Lower leg skin (tissue), 4 donors: ENCODE data around the gene LSM4. TPM values are rescaled to one million over a fixed set of nuclear protein-coding genes. Genes with fewer than 3 reads are reported as not detected.

Source experiments
- DNase-seq, 2 donors: peaks; one replicate each; pipeline ENCODE4 v3.0.0-alpha.2; 2019; ENCODE audit warnings: low spot score in 2 of 2
- H3K4me3 ChIP-seq: fragments of 200-600 bp; sonication (generic); 2 replicates; pipeline ENCODE4 v1.5.1; 2017; ENCODE audit warnings: mild to moderate bottlenecking, low read depth; ENCODE audit not compliant: poor library complexity, severe bottlenecking
- CTCF ChIP-seq, 3 donors: fragments of 450-650 bp; IDR thresholded peaks; one replicate each; pipeline ENCODE4 v1.5.1; 2016; ENCODE audit warnings: antibody characterized with exemption in 3 of 3, mild to moderate bottlenecking in 3 of 3, moderate library complexity in 2 of 3
- POLR2A ChIP-seq, 2 donors: fragments of 450-650 bp; IDR thresholded peaks; one replicate each; pipeline ENCODE4 v1.6.1; 2016 to 2017; ENCODE audit warnings: antibody characterized with exemption in 2 of 2, mild to moderate bottlenecking in 1 of 2, moderate library complexity in 1 of 2
- WGBS, 2 donors: methylation state at CpG; one replicate each; pipeline ENCODE4 v1.1.5; 2018; 5-methylcytosine and 5-hydroxymethylcytosine counted together
- intact Hi-C: fragments of 100-400 bp; cut with DNase I; formaldehyde crosslinking; loops from one replicate; pipeline ENCODE4 v1.15.0; 2023; ENCODE audit warnings: low total_unique reads
- total RNA-seq, 4 donors: library from RNA; depleted of rRNA; stranded (reverse); fragments of >200 nt; gene quantifications; one replicate each; pipeline ENCODE4 v1.1.0, GENCODE V29; 2016

The LSM4 gene
- total RNA-seq, 4 donors from 2014 or later: 59.7 to 149 (median 105) TPM

- no peak for TF ChIP-seq CTCF (IDR thresholded peaks at IDR 0.05)
- no peak for TF ChIP-seq POLR2A (IDR thresholded peaks at IDR 0.05)
- H3K4me3 ChIP-seq: no peak overlapping the region
- WGBS, 2 donors: 72 to 76% methylated on average over 14 of the region's 14 CpGs
- DNase-seq: no peak
- intact Hi-C loops: no loop called here
Observed at GRCh38 chr19:18320865-18321733, 1.8 kb downstream of the LSM4 start.

DNA sequence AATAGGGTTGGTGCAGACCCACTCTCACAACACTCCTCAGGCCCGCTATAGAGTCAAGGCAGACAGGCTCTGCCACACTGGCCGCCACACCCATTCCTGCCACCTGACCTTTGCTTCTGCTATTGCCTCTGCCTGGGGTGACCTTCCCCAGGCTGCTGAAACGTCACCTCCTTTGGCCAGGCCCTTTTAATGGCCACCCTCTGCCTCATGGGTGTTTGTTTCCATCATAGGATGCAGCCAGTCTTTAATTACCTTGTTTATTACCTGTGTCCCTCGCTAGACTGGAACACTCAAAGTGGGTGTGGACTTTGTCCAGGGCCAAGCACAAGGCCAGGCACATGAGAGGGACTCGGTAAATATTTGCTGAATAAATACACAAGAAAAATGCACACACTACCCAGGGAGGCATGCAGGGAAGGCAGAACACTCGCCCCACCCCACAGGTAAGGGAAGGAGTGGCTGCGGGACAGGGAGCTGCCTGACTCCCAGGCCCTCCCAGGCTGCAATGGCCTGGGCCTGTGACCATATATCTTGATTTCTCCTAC lies 3.2 kb downstream of the LSM4 start:
- 72 to 78% methylated on average over 7 of the region's 7 CpGs for WGBS, 2 donors

DNA sequence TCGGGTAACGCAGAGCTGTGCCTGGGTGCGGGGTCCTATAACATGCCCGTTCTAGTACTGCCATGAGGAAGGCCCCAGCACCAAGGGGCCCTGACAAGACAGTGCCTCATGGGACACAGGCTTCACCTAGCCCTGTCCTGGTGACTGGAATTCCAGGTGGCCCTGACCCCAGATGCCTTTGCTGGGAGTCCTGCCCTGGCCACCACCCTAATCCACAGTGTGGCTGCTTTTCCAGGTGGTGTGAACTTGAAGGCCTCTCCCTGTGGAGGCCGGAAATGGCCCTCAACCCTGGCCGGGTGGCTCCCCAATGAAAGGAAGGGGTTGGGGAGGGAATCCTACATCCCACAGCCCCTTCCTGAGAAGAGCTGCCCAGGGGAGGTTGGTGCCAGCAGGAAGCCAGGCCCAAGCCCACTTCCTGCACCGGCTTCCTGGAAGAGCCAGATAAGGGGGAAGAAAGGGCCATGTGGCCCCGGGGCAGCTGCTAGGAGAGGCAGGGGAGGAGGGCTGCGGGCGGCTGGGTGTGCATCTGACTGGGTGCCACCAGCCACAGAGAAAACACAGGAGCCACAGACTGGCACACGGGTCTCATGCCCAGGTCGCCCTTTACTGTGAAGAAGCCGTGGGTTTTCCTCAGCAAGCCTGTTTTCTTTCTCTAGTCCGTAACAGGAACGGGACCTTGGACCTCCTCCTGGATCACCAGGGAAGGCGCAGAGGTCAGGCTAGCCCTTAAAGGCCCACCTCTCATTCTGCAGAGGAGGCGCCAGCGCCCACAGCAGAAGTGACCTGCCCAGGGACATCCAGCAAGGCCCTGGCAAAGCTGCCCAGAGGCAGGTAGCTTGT lies 4.7 kb downstream of the LSM4 start:
- intact Hi-C loops: no loop called here
- WGBS, 2 donors: 61 to 62% methylated on average over 18 of the region's 18 CpGs
- no peak for DNase-seq
- H3K4me3 ChIP-seq: no peak overlapping the region
- no peak for TF ChIP-seq POLR2A (IDR thresholded peaks at IDR 0.05)
- TF ChIP-seq CTCF (IDR thresholded peaks at IDR 0.05): no peak

More for the DNA sequence above, 3.2 kb downstream of the LSM4 start:
- intact Hi-C loops: no loop called here
- no peak overlapping the region for H3K4me3 ChIP-seq
- TF ChIP-seq POLR2A (IDR thresholded peaks at IDR 0.05) (no peak), CTCF (IDR thresholded peaks at IDR 0.05) (peak in 1 of 3 donors; percentile 32)
- no peak for DNase-seq

DNA sequence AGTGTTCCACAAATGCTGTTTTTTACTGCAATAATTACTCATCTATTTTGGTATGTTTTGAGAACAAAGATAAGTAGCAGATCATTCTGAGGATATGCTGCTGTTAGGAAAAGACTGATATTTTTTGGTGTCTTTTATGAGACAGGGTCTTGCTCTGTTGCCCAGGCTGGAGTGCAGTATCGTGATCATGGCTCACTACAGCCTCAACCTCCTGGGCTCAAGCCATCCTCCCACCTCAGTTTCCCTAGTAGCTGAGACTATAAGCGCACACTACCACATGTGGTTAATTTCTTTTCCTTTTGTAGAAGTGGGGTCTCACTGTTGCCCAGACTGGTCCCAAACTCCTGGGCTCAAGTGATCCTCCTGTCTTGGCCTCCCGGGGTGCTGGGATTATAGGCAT lies 9.5 kb downstream of the LSM4 start:
- intact Hi-C loops: no loop called here
- no peak overlapping the region for H3K4me3 ChIP-seq
- TF ChIP-seq POLR2A (IDR thresholded peaks at IDR 0.05): no peak
- TF ChIP-seq CTCF (IDR thresholded peaks at IDR 0.05): no peak
- DNase-seq: no peak
- 91 to 98% methylated on average over 3 of the region's 3 CpGs for WGBS, 2 donors

GRCh38 chr19:18312092-18312534 lies 10.8 kb downstream of the LSM4 start:
- DNase-seq: no peak
- H3K4me3 ChIP-seq: no peak overlapping the region
- WGBS, 2 donors: 92 to 93% methylated on average over 6 to 9 of the region's 11 CpGs
- intact Hi-C loops: no loop called here
- TF ChIP-seq CTCF (IDR thresholded peaks at IDR 0.05) (no peak), POLR2A (IDR thresholded peaks at IDR 0.05) (no peak)
